ENCODE data around the gene DISP3. TPM values are rescaled to one million over a fixed set of nuclear protein-coding genes. Genes with fewer than 3 reads are reported as not detected.

Gene DISP3
- polyA plus RNA-seq, 3 donors = 0.01 TPM; not detected in 2

- Mint-ChIP-seq H3K4me3 (no peak overlapping the region), H3K36me3 (no peaks in the 10 kb centered on the region), H3K4me1 (no peaks in the 10 kb centered on the region), H3K27me3 (ENCODE audit: low read depth in 3 of 3) (peaks cover 0 to 2% (median 0%) of the 10 kb centered on the region in 3 donors), H3K9me3 (no peaks in the 10 kb centered on the region), H3K27ac (no peak overlapping the region)
- H3K36me3 ChIP-seq (replicated peaks in 1 of 2; ENCODE audit: control insufficient read depth in 1 of 2, insufficient read depth in 2 of 2, low read length in 2 of 2) = no peaks in the 10 kb centered on the region
- H3K4me2 ChIP-seq (replicated peaks; ENCODE audit: extremely low read depth, low read length, poor library complexity, severe bottlenecking) = no peak overlapping the region
- H3K27me3 ChIP-seq (ENCODE audit: control insufficient read depth in 2 of 2, insufficient read depth in 2 of 2, low read length in 2 of 2) = no peaks in the 10 kb centered on the region
- no peaks in the 10 kb centered on the region for H3K4me1 ChIP-seq (ENCODE audit: control insufficient read depth in 1 of 2, insufficient read depth in 2 of 2, low read length in 2 of 2)
- no peak overlapping the region for H3K9ac ChIP-seq (ENCODE audit: insufficient read depth, low read length, poor library complexity, severe bottlenecking)
- H3K79me2 ChIP-seq (ENCODE audit: insufficient read depth, low read length) = no peaks in the 10 kb centered on the region
- no peaks in the 10 kb centered on the region for H3K9me3 ChIP-seq (replicated peaks in 1 of 2; ENCODE audit: control insufficient read depth in 1 of 2, insufficient read depth in 1 of 2, low read length in 2 of 2)
- no peak overlapping the region for H3K4me3 ChIP-seq (replicated peaks in 1 of 3; ENCODE audit: low read depth in 2 of 3, low read length in 3 of 3)
- no peak for TF ChIP-seq CTCF (IDR thresholded peaks at IDR 0.05)
- no peak overlapping the region for H3K27ac ChIP-seq (ENCODE audit: low read depth in 1 of 2, low read length in 2 of 2)
- no peak overlapping the region for H2AFZ ChIP-seq (ENCODE audit: insufficient read depth, low read depth, low read length, poor library complexity, severe bottlenecking)
- DNase-seq = no peak
- intact Hi-C loops (cut with micrococcal nuclease) = no loop called here
- H4K20me1 ChIP-seq (ENCODE audit: insufficient read depth, low read length) = no peaks in the 10 kb centered on the region
- 88% methylated on average over 13 of the region's 13 CpGs for WGBS (ENCODE audit: insufficient coverage)
Measured at GRCh38 chr1:11528611-11529261, 49.8 kb downstream of the DISP3 start.

DNA sequence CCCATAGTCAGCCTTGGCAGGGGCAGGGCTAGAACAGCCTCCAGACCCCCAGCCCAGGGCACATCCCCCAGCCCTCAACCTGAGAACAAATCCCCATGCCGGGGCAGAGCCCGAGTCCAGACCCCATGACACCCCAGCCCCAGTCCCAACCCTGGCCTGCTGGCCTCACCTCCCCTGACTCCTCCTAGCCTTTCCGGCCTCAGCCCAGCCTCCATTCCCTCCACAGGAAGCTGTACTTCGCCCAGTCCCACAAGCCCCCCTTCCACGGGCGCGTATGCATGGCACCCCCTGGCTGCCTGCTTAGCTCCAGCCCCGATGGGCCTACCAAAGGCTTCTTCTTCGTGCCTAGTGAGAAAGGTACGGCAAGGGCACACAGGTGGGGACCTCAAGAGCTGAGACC lies 50.4 kb downstream of the DISP3 start:
- H3K36me3 Mint-ChIP-seq = no peaks in the 10 kb centered on the region
- no peaks in the 10 kb centered on the region for H3K79me2 ChIP-seq (ENCODE audit: insufficient read depth, low read length)
- no peak for TF ChIP-seq CTCF (IDR thresholded peaks at IDR 0.05)
- no peaks in the 10 kb centered on the region for H3K27me3 ChIP-seq (ENCODE audit: control insufficient read depth in 2 of 2, insufficient read depth in 2 of 2, low read length in 2 of 2)
- no peak overlapping the region for H3K4me3 ChIP-seq (replicated peaks in 1 of 3; ENCODE audit: low read depth in 2 of 3, low read length in 3 of 3)
- no peak overlapping the region for H2AFZ ChIP-seq (ENCODE audit: insufficient read depth, low read depth, low read length, poor library complexity, severe bottlenecking)
- no peaks in the 10 kb centered on the region for H4K20me1 ChIP-seq (ENCODE audit: insufficient read depth, low read length)
- WGBS (ENCODE audit: insufficient coverage) = 92% methylated on average over 10 of the region's 10 CpGs
- intact Hi-C loops (cut with micrococcal nuclease) = no loop called here
- no peak overlapping the region for H3K4me2 ChIP-seq (replicated peaks; ENCODE audit: extremely low read depth, low read length, poor library complexity, severe bottlenecking)
- no peaks in the 10 kb centered on the region for H3K4me1 Mint-ChIP-seq
- H3K36me3 ChIP-seq (replicated peaks in 1 of 2; ENCODE audit: control insufficient read depth in 1 of 2, insufficient read depth in 2 of 2, low read length in 2 of 2) = no peaks in the 10 kb centered on the region
- no peaks in the 10 kb centered on the region for H3K4me1 ChIP-seq (ENCODE audit: control insufficient read depth in 1 of 2, insufficient read depth in 2 of 2, low read length in 2 of 2)
- no peak for DNase-seq
- H3K4me3 Mint-ChIP-seq = no peak overlapping the region
- H3K27me3 Mint-ChIP-seq (ENCODE audit: low read depth in 3 of 3) = peaks cover 0 to 2% (median 0%) of the 10 kb centered on the region in 3 donors
- no peak overlapping the region for H3K9ac ChIP-seq (ENCODE audit: insufficient read depth, low read length, poor library complexity, severe bottlenecking)
- H3K27ac Mint-ChIP-seq = no peak overlapping the region
- no peak overlapping the region for H3K27ac ChIP-seq (ENCODE audit: low read depth in 1 of 2, low read length in 2 of 2)
- H3K9me3 ChIP-seq (replicated peaks in 1 of 2; ENCODE audit: control insufficient read depth in 1 of 2, insufficient read depth in 1 of 2, low read length in 2 of 2) = no peaks in the 10 kb centered on the region
- no peaks in the 10 kb centered on the region for H3K9me3 Mint-ChIP-seq
